ENCODE results near the gene HTR2B.
"Not testable (repeated sequence)": the region's sequence is repeated elsewhere in the genome, so short reads cannot be mapped to it uniquely, and the experiment has no call there.

Gene HTR2B

GRCh38 chr2:231093933-231094332 lies 30.9 kb downstream of the HTR2B start:
- DNase-seq (ENCODE audit: low read depth in 3 of 3): no peak

- DNase-seq (ENCODE audit: low read depth in 3 of 3): no peak
Measured at GRCh38 chr2:231088754-231089153, 36.1 kb downstream of the HTR2B start.

GRCh38 chr2:231084565-231084964 lies 40.3 kb downstream of the HTR2B start:
- DNase-seq (ENCODE audit: low read depth in 3 of 3): no peak

- DNase-seq (ENCODE audit: low read depth in 3 of 3): no peak
Measured at GRCh38 chr2:231069379-231070054, 55.3 kb downstream of the HTR2B start.

- no peak for DNase-seq (ENCODE audit: low read depth in 3 of 3)
Measured at GRCh38 chr2:231068525-231069222, 56.2 kb downstream of the HTR2B start.

GRCh38 chr2:231067531-231067930 lies 57.3 kb downstream of the HTR2B start:
- DNase-seq (ENCODE audit: low read depth in 3 of 3): not testable (repeated sequence)

- no peak for DNase-seq (ENCODE audit: low read depth in 3 of 3)
Measured at GRCh38 chr2:231065966-231066365, 58.9 kb downstream of the HTR2B start.

GRCh38 chr2:231063347-231063746 lies 61.5 kb downstream of the HTR2B start:
- no peak for DNase-seq (ENCODE audit: low read depth in 3 of 3)

- no peak for DNase-seq (ENCODE audit: low read depth in 3 of 3)
Measured at GRCh38 chr2:231062776-231063175, 62.1 kb downstream of the HTR2B start.

- no peak for DNase-seq (ENCODE audit: low read depth in 3 of 3)
Measured at GRCh38 chr2:231059756-231060155, 65.1 kb downstream of the HTR2B start.

- DNase-seq (ENCODE audit: low read depth in 3 of 3): no peak
Measured at GRCh38 chr2:231058761-231059550, 65.9 kb downstream of the HTR2B start.
